Adrenal gland (tissue), 5 donors: ENCODE measurements around the gene CDH3.

Source experiments
- POLR2A ChIP-seq, 2 donors: fragments of 450-650 bp; IDR thresholded peaks; one replicate each; pipeline ENCODE4 v1.6.1; 2017; ENCODE audit warnings: antibody characterized with exemption in 2 of 2, mild to moderate bottlenecking in 2 of 2, moderate library complexity in 1 of 2
- TF ChIP-seq, protein P1 (sequence below), 6 experiments: fragments of 450-650 bp in 4 of 6; fragments of 200-600 bp in 2 of 6; sonication (generic) in 1 of 6; IDR thresholded peaks; 1 replicate in 5 of 6; 2 replicates in 1 of 6; pipeline versions ENCODE4 v1.5.1 to v1.8.0; 2016 to 2021; ENCODE audit warnings: antibody characterized with exemption in 6 of 6, mild to moderate bottlenecking in 2 of 6, moderate library complexity in 1 of 6
- donor health status: DM: no; HTN: no; CAD: no.

DNA sequence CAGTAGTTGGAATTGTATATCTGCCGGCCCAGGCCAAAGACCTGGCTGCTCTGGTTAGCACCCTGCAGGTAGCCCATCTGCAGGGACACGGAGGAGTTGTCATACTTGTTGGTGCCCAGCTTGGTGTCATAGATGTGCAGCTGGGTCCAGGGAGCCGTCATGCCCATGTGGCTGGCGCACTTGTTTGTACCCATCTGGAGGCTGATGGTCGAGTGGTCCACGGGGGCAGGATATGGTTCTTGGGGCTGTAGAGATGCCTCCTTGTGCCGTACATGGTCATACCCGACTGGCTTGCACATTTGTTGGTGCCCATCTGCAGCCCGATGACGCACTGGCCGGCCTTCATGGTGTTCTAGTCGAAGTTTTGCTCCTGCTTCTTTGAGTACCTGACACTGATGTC is 6.0 kb downstream of the CDH3 start:
- TF ChIP-seq, protein P1, sequence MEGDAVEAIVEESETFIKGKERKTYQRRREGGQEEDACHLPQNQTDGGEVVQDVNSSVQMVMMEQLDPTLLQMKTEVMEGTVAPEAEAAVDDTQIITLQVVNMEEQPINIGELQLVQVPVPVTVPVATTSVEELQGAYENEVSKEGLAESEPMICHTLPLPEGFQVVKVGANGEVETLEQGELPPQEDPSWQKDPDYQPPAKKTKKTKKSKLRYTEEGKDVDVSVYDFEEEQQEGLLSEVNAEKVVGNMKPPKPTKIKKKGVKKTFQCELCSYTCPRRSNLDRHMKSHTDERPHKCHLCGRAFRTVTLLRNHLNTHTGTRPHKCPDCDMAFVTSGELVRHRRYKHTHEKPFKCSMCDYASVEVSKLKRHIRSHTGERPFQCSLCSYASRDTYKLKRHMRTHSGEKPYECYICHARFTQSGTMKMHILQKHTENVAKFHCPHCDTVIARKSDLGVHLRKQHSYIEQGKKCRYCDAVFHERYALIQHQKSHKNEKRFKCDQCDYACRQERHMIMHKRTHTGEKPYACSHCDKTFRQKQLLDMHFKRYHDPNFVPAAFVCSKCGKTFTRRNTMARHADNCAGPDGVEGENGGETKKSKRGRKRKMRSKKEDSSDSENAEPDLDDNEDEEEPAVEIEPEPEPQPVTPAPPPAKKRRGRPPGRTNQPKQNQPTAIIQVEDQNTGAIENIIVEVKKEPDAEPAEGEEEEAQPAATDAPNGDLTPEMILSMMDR (IDR thresholded peaks at IDR 0.05) = no peak
- no peak for TF ChIP-seq POLR2A (IDR thresholded peaks at IDR 0.05)
